Measurements from ENCODE around the gene INKA2. TPM values are rescaled to one million over a fixed set of nuclear protein-coding genes. Genes with fewer than 3 reads are reported as not detected.

INKA2 gene
- total RNA-seq, 5 donors from 2014 or later (not counting 1 experiment from before 2014, with no cell fraction given), result 1.2 to 2.7 (median 1.2) TPM; not detected in 2

DNA sequence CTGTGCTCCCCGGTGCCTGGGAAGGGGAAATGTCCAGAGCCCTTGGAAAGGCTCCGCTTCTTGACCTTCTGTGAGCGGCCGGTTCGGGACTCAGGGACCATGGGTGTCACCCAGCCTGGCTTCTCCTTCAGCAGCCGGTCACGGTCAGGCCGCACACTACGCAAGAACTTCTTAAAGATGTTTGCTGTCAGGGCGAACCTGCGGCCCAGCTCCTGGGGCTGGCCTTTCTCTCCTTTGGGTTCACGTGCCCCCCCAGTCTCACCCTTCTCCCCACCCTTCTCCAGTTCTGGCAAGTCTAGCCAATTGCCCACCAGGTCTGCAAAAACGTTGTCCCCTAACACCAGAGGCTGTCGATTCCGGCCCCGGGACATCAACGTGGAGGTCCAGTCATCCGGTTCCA is 12.1 kb downstream of the INKA2 start:
- ChIA-PET POLR2A (no interaction called here), CTCF (no interaction called here)
- Histone ChIP-seq H3K9me3 (no peaks in the 10 kb centered on the region), H3K4me1 (ENCODE audit: control insufficient read depth in 1 of 2, extremely low read depth in 1 of 2, insufficient read depth in 2 of 2, low read length in 2 of 2) (peaks cover 0 to 11% of the 10 kb centered on the region in 2 experiments), H3K4me3 (ENCODE audit: control insufficient read depth in 1 of 2, extremely low read depth in 1 of 2, low read length in 1 of 2) (no peak overlapping the region), H3K36me3 (ENCODE audit: control insufficient read depth in 2 of 2, extremely low read depth in 1 of 2, insufficient read depth in 1 of 2, low read length in 1 of 2) (no peaks in the 10 kb centered on the region), H3K27ac (ENCODE audit: low read length) (no peak overlapping the region), H3K27me3 (replicated peaks in 1 of 2; ENCODE audit: control insufficient read depth in 2 of 2, extremely low read depth in 1 of 2, insufficient read depth in 2 of 2, low read length in 1 of 2) (peaks cover 0 to 3% of the 10 kb centered on the region in 2 experiments)
- peaks cover 16 to 20% (median 19%) of the 10 kb centered on the region in 3 donors for H3K4me1 Mint-ChIP-seq
- ATAC-seq (replicated peaks in 1 of 4) (no peak), DNase-seq (no peak)
- WGBS (ENCODE audit: insufficient coverage), result 88% methylated on average over 12 of the region's 18 CpGs
- no peaks in the 10 kb centered on the region for H3K9me3 Mint-ChIP-seq
- no peak overlapping the region for H3K27ac Mint-ChIP-seq
- no peaks in the 10 kb centered on the region for H3K36me3 Mint-ChIP-seq
- no peaks in the 10 kb centered on the region for H3K27me3 Mint-ChIP-seq
- no peak overlapping the region for H3K4me3 Mint-ChIP-seq

GRCh38 chr1:111725192-111725591 is 14.0 kb downstream of the INKA2 start:
- H3K4me3 Mint-ChIP-seq, result no peak overlapping the region
- H3K9me3 Mint-ChIP-seq, result no peaks in the 10 kb centered on the region
- Histone ChIP-seq H3K4me1 (ENCODE audit: control insufficient read depth in 1 of 2, extremely low read depth in 1 of 2, insufficient read depth in 2 of 2, low read length in 2 of 2) (peaks cover 0 to 11% of the 10 kb centered on the region in 2 experiments), H3K36me3 (ENCODE audit: control insufficient read depth in 2 of 2, extremely low read depth in 1 of 2, insufficient read depth in 1 of 2, low read length in 1 of 2) (no peaks in the 10 kb centered on the region), H3K27me3 (replicated peaks in 1 of 2; ENCODE audit: control insufficient read depth in 2 of 2, extremely low read depth in 1 of 2, insufficient read depth in 2 of 2, low read length in 1 of 2) (no peaks in the 10 kb centered on the region), H3K9me3 (no peaks in the 10 kb centered on the region), H3K27ac (ENCODE audit: low read length) (no peak overlapping the region), H3K4me3 (ENCODE audit: control insufficient read depth in 1 of 2, extremely low read depth in 1 of 2, low read length in 1 of 2) (no peak overlapping the region)
- H3K4me1 Mint-ChIP-seq, result peaks cover 16 to 37% (median 20%) of the 10 kb centered on the region in 3 donors
- ChIA-PET POLR2A (no interaction called here), CTCF (interaction anchor here in 1 of 2 donors (0.7 kb wide), 1 partner anchor 10 kb away, joined by 3 read pairs; no protein-coding TSS in a partner anchor)
- DNase-seq, result peak in 1 of 35 experiments; percentile 19
- WGBS (ENCODE audit: insufficient coverage), result 94% methylated on average over 5 of the region's 5 CpGs
- no peaks in the 10 kb centered on the region for H3K36me3 Mint-ChIP-seq
- H3K27me3 Mint-ChIP-seq, result no peaks in the 10 kb centered on the region
- H3K27ac Mint-ChIP-seq, result no peak overlapping the region
- ATAC-seq (replicated peaks in 1 of 4), result no peak

GRCh38 chr1:111723871-111724270 is 15.3 kb downstream of the INKA2 start:
- H3K4me1 Mint-ChIP-seq, result peaks cover 16 to 41% (median 22%) of the 10 kb centered on the region in 3 donors
- no peaks in the 10 kb centered on the region for H3K9me3 Mint-ChIP-seq
- H3K27me3 ChIP-seq (replicated peaks in 1 of 2; ENCODE audit: control insufficient read depth in 2 of 2, extremely low read depth in 1 of 2, insufficient read depth in 2 of 2, low read length in 1 of 2), result no peaks in the 10 kb centered on the region
- no peak overlapping the region for H3K4me3 Mint-ChIP-seq
- peak overlapping the region; percentile 0 for H3K27ac ChIP-seq (ENCODE audit: low read length)
- DNase-seq, result no peak
- no peaks in the 10 kb centered on the region for H3K9me3 ChIP-seq
- peak overlapping the region; percentile 72 to 82 for H3K27ac Mint-ChIP-seq
- peaks cover 0 to 11% of the 10 kb centered on the region in 2 experiments for H3K4me1 ChIP-seq (ENCODE audit: control insufficient read depth in 1 of 2, extremely low read depth in 1 of 2, insufficient read depth in 2 of 2, low read length in 2 of 2)
- no peak for ATAC-seq (replicated peaks in 1 of 4)
- H3K36me3 ChIP-seq (ENCODE audit: control insufficient read depth in 2 of 2, extremely low read depth in 1 of 2, insufficient read depth in 1 of 2, low read length in 1 of 2), result peaks cover 0 to 3% of the 10 kb centered on the region in 2 donors
- ChIA-PET POLR2A (interaction anchor here in 1 of 2 donors (0.6 kb wide), 1 partner anchor 212 kb away, joined by 3 read pairs; no protein-coding TSS in a partner anchor), CTCF (interaction anchor here in 1 of 2 donors (1.3 kb wide), 1 partner anchor 31 kb away, joined by 5 read pairs; no protein-coding TSS in a partner anchor)
- no peaks in the 10 kb centered on the region for H3K36me3 Mint-ChIP-seq
- H3K27me3 Mint-ChIP-seq, result no peaks in the 10 kb centered on the region
- WGBS (ENCODE audit: insufficient coverage), result no CpG with 5 or more reads among the region's 1 CpG
- H3K4me3 ChIP-seq (ENCODE audit: control insufficient read depth in 1 of 2, extremely low read depth in 1 of 2, low read length in 1 of 2), result no peak overlapping the region

GRCh38 chr1:111723091-111723806 is 15.9 kb downstream of the INKA2 start:
- no peak overlapping the region for H3K4me3 ChIP-seq (ENCODE audit: control insufficient read depth in 1 of 2, extremely low read depth in 1 of 2, low read length in 1 of 2)
- H3K4me3 Mint-ChIP-seq, result no peak overlapping the region
- peaks cover 16 to 41% (median 22%) of the 10 kb centered on the region in 3 donors for H3K4me1 Mint-ChIP-seq
- POLR2A ChIA-PET, result interaction anchor here in 1 of 2 donors (0.6 to 0.7 kb wide), 2 partner anchors 32 to 211 kb away, joined by 3 read pairs; no protein-coding TSS in a partner anchor
- H3K4me1 ChIP-seq (ENCODE audit: control insufficient read depth in 1 of 2, extremely low read depth in 1 of 2, insufficient read depth in 2 of 2, low read length in 2 of 2), result peaks cover 0 to 11% of the 10 kb centered on the region in 2 experiments
- H3K27me3 ChIP-seq (replicated peaks in 1 of 2; ENCODE audit: control insufficient read depth in 2 of 2, extremely low read depth in 1 of 2, insufficient read depth in 2 of 2, low read length in 1 of 2), result no peaks in the 10 kb centered on the region
- WGBS (ENCODE audit: insufficient coverage), result 78% methylated on average over 5 of the region's 7 CpGs
- peak overlapping the region; percentile 0 for H3K27ac ChIP-seq (ENCODE audit: low read length)
- CTCF ChIA-PET, result interaction anchor here in 1 of 2 donors (0.6 to 1.3 kb wide), 2 partner anchors 8 to 32 kb away, joined by 5 read pairs; no protein-coding TSS in a partner anchor
- no peaks in the 10 kb centered on the region for H3K9me3 Mint-ChIP-seq
- peaks cover 0 to 3% of the 10 kb centered on the region in 2 donors for H3K36me3 ChIP-seq (ENCODE audit: control insufficient read depth in 2 of 2, extremely low read depth in 1 of 2, insufficient read depth in 1 of 2, low read length in 1 of 2)
- H3K36me3 Mint-ChIP-seq, result no peaks in the 10 kb centered on the region
- H3K27ac Mint-ChIP-seq, result peak overlapping the region; percentile 77 to 82
- peak; percentile 46 to 92 (median 62) for ATAC-seq (replicated peaks in 1 of 4)
- H3K9me3 ChIP-seq, result no peaks in the 10 kb centered on the region
- peak in 29 of 35 experiments; percentile 23 to 66 (median 45) for DNase-seq
- H3K27me3 Mint-ChIP-seq, result no peaks in the 10 kb centered on the region

DNA sequence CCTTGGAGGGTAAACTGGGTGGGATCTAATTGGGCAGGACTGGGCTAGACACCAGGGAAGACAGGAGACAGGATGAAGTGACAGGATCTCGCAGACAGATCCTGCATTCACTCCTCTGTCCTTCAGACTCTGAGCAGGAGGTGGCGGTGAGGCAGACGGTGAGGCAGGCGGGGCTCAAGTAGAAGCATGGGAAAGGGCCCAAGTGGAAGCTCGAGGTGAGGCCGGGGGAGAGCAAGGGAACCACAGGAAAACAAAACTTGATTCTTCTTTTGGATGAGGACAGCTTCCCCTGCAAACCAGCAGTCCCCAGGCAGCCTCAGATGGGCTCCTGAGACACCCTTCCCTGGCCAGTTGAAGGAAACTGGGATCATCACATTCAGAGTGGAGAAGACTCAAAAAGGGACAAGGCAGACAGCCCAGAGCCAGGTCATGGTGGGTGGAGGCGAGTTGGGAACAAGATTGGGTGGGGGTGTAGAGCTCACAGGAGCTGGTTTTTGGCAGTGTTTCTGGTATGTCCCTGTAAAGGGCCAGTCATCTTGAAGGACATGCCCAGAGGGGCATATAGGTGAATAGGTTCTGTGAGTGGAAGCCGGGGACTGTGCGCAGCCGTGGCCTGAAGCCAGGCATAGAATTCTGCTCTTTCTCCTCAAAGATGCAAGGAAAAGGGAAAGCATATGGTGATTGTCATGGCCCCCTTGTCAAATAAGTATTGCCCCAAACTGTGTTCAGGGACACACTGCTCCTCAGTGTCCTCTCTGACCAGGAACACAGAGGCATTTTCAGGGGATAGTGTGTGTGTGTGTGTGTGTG is 18.0 kb downstream of the INKA2 start:
- POLR2A ChIA-PET, result no interaction called here
- 80% methylated on average over 2 of the region's 10 CpGs for WGBS (ENCODE audit: insufficient coverage)
- CTCF ChIA-PET, result interaction anchor here in 1 of 2 donors (0.6 kb wide), 1 partner anchor 127 kb away, joined by 4 read pairs; no protein-coding TSS in a partner anchor

More for the DNA sequence above, 18.0 kb downstream of the INKA2 start:
- no peak overlapping the region for H3K27ac ChIP-seq (ENCODE audit: low read length)
- Mint-ChIP-seq H3K27me3 (no peaks in the 10 kb centered on the region), H3K36me3 (peaks cover 5% of the 10 kb centered on the region), H3K4me3 (no peak overlapping the region), H3K27ac (peak overlapping the region in 1 of 2 donors; percentile 20), H3K4me1 (peaks cover 16 to 41% (median 22%) of the 10 kb centered on the region in 3 donors), H3K9me3 (no peaks in the 10 kb centered on the region)
- peaks cover 3% of the 10 kb centered on the region in 2 donors for H3K36me3 ChIP-seq (ENCODE audit: control insufficient read depth in 2 of 2, extremely low read depth in 1 of 2, insufficient read depth in 1 of 2, low read length in 1 of 2)
- no peak overlapping the region for H3K4me3 ChIP-seq (ENCODE audit: control insufficient read depth in 1 of 2, extremely low read depth in 1 of 2, low read length in 1 of 2)
- DNase-seq, result no peak
- no peaks in the 10 kb centered on the region for H3K27me3 ChIP-seq (replicated peaks in 1 of 2; ENCODE audit: control insufficient read depth in 2 of 2, extremely low read depth in 1 of 2, insufficient read depth in 2 of 2, low read length in 1 of 2)
- H3K4me1 ChIP-seq (ENCODE audit: control insufficient read depth in 1 of 2, extremely low read depth in 1 of 2, insufficient read depth in 2 of 2, low read length in 2 of 2), result peaks cover 0 to 11% of the 10 kb centered on the region in 2 experiments
- no peak for ATAC-seq (replicated peaks in 1 of 4)
- no peaks in the 10 kb centered on the region for H3K9me3 ChIP-seq
